Embryonic facial prominence (tissue), 1 donor: ENCODE data around the gene AJAP1.

Experiments
- DNase-seq: peaks from one replicate; pipeline ENCODE4 v3.0.0-alpha.2; 2016; ENCODE audit errors: extremely low spot score

The AJAP1 gene

DNA sequence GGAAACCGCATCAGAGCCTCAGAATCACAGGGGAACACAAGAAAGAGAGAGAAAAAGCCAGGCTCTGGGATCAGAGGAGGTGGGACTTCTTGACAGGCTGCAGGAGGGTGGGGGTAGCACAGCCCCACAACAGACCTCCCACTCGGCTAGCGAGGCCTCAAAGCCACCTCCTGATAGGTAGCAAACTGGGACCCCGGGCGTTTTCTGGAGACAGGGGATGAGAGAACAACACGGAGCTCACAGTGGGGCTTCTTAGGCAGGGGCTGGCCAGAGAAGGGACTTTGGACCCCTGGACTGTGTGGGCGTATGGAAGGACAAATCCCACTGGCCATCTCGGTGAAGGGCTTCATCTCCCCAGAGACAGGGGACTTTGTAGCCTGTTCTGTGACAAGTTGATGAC, 116.3 kb downstream of the AJAP1 start:
- no peak for DNase-seq

- DNase-seq, result no peak
These were observed 116.9 kb downstream of the AJAP1 start for GRCh38 chr1:4771267-4771666.

GRCh38 chr1:4771721-4772120, 117.3 kb downstream of the AJAP1 start:
- no peak for DNase-seq

DNA sequence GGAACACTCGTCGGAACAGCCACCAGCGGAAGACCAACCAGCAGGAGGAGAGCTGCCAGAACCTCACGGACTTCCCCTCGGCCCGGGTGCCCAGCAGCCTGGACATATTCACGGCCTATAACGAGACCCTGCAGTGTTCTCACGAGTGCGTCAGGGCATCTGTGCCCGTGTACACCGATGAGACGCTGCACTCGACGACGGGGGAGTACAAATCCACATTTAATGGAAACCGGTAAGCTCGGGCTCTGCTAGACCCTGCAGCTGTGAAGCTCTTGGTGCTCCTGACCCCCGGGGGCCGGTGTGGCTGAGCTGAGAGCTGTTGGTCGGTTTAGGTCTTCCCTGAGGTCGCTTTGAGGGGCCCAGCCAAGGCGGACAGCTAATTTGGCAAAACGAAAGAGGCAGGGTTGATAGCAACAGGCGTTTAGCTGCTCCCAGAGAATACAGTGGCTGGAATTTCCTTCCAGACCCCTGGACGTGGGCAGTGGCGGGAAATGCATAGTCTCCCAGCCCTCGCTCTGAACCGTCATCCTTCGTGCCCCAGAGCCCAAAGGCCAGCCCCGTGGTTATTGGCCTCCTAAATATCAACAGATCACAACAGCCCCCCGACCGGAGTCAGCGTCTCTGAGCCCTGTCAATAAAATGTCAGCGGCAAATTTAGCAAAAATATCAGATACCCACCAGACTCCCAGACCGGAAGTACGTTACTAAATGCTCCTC, 118.0 kb downstream of the AJAP1 start:
- DNase-seq, result no peak

DNA sequence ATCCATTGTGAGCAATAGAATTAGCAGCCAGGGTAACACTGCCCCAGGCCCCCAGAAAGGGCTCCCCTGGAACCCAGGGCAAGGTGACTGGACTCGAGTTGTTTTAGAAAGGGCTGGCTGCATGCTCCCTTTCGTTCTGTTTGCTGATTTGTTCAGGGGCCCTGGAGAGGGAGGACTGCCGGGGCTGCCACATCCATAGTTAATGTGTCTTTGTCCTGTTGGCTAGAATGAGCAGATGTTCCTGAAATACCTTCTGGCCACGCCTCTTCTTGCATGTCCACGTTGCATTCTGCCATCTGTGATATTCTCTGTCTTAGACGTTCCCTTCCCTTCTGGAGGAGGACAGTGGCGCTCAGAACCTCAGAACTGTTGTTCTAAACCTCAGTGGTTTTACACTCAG, 118.8 kb downstream of the AJAP1 start:
- no peak for DNase-seq

- no peak for DNase-seq
These were observed 121.1 kb downstream of the AJAP1 start for GRCh38 chr1:4775506-4775905.

DNA sequence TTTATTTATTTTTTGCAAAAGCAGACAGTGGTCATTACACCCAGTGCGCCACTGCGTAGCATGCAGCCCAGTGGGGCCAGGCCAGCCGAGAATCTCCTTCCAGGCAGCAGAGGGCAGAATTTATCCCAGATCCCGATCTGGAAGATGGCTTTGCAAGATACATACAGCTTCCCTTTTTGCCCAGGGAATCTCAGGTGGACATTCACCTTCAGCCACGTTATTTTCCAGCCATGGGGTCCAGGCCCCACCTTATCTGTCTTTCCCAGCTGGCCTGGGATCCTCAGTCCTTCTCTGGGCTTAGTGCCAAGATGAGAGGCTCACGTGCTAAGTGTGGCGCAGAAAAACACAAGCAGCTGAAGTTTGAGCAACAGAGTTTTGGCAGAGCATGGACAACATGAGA, 123.6 kb downstream of the AJAP1 start:
- no peak for DNase-seq

- no peak for DNase-seq
These were observed 127.2 kb downstream of the AJAP1 start for GRCh38 chr1:4781646-4782045.

GRCh38 chr1:4784761-4785160, 130.4 kb downstream of the AJAP1 start:
- no peak for DNase-seq

- no peak for DNase-seq
These were observed 131.6 kb downstream of the AJAP1 start for GRCh38 chr1:4786055-4786454.

GRCh38 chr1:4787551-4787950, 133.1 kb downstream of the AJAP1 start:
- DNase-seq, result no peak

DNA sequence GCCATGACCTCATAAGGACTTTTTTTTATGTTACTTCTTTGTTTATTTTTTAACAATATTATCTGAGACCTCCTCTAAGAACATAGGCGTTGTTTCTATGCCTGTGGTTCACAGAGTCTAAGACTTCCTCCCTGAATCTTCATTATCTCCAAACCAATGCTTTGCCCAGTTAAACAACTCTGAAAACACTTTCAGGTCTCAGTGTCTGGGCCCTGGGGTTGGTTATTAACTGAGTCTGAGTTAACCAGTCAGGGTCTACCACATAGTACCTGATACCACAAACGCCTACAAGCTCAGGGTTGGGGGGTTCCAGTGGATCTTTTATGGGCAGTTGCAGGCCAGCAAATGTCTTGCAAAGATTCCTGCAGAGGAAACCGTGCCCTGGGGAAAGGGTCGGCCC, 138.2 kb downstream of the AJAP1 start:
- DNase-seq, result no peak

GRCh38 chr1:4794020-4794780, 139.8 kb downstream of the AJAP1 start:
- DNase-seq, result no peak

DNA sequence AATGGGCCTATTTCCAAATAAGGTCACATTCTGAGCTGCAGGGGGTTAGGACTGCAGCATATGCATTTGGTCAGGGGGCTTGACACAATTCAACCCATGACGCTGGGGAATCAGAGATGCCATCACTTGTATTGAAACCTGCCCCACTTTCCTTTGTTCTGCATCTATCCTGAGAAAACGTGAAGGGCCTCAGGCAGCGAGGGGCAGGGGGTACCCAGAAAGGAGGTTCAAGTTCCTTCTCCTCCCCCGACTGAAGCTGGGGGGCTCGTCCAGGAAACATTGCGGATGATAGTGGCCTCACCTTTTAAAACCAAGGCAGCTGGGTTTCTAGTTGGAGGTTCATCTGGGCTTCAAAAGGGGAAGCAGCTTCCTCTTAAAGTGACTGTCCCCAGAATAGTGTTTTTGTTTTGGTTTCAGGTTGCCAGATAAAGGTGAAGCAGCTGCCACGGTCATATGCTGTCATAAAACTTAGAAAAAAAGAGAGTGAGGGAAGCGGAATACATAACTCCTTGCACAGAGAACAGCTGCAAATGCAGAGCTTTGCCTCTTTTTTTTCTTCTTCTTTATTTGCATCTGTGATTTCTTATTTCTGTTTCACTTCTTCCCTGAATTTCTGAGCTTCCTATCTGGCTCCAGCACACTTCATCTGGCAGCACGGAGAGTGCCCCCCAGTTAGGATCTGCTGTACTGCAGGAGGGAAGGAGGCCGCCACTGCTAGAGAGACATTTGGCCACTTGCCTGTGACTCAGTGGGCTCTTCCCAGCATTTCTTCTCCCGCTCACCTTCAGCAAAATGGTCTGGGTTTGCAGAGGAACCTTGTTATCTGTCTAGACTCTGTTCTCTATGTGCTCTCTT, 142.0 kb downstream of the AJAP1 start:
- no peak for DNase-seq

DNA sequence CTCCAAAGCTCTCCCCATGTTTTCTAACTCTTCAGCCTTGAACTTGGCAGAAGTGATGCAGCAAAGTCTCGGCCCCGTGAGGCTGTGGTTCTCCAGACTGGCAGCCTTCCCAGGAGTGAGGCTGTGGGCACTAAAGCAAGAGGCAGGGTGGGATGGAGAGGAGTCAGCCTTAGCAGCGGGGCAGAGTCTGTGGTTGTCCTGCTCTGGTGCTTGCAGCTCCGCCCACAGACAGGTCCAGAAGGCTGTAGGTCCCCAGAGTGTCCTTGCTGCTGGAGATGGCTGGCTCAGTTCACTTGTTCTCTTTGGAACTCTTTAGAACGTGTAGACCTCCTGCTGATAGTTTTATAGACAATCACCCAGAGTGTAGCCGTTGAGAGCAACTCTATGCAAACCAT, 142.6 kb downstream of the AJAP1 start:
- no peak for DNase-seq

DNA sequence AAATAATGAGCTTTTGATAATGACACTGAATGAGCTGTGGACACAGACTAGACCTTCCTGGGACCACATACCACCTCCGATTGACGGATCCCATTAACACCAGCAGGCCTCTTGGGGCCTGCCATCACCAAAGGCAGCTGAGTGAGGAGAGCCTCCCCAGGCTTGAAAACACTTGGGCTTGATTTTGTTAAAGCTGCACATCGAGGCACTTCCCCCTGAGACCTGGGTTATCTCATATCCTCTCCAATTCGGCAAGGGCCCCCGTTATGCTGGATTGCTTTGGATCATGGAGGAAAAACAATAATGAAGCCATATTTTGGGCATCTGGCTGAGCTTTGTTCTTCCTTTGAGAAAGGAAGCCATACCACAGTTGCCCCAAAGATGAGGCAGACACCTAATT, 143.0 kb downstream of the AJAP1 start:
- DNase-seq, result no peak

DNA sequence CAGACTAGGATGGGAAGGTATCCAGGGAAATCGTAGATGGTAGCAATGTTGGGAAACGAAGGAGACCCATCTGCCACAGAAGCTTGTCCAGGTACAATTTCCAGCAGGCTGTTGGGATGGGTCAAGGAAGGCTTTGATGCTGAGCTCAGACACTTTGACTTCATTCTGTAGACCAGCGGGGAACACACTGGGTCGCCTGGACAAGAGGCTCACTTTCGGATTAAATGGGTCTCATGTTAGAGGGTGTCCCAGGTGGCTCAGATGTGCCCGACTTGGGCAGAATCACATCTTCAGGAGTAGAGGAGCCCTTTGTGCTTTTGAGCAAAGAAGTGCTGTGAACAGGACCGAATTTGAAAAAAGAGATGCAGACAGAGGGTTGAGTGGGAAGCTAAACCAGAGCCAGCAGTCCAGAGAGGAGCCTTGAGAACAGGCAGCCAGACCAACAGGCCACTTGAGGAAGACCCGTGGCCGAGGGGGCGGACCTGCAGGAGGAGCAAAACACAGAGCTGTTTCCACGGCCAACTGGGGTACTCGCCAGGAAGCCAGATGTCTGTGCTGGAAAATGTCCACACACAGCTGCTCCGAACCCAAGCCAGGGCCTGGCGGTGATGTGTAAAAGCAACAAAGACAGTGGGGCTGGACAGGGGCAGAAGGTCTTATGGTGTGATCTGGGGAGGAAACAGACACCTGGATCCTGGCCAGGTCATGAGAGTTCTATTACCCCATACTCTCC, 146.9 kb downstream of the AJAP1 start:
- DNase-seq, result no peak

- no peak for DNase-seq
These were observed 147.6 kb downstream of the AJAP1 start for GRCh38 chr1:4802024-4802423.

DNA sequence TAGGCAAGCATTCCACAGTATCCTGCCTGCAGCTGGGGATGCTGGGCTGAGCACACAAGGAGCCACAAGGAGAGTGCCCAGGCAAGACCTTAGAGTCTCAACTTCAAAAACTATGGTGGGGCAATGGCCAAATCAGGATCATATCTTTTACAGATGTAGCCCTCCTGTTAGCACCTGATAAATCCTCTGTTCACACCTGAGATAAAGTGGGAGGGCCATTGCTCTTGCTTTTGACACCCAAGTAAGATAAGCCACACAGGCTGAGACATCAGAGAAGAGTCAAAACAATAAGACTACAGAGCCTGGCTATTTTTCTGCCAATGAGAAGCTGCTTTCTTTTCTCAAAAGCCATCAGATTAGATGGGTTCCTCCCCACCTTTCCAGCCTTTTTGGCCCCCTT, 148.9 kb downstream of the AJAP1 start:
- no peak for DNase-seq

DNA sequence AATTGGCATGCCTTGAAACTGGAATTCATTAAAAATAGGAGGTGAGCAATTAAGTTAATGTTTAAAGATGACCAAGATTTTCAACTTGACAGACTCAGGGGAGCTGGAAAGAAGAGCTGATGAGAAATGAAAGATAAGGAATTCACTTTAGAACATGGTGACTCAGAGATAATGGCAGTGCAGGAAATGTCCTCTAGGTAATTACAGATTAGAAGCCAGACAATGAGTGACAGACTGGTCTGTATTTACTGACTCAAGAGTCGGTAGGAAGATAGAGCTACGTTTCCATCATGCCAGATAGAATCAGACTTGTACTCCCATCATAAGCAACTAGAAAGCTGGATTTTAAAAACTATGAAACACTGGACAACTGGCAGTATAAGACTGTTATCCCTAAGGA, 151.6 kb downstream of the AJAP1 start:
- DNase-seq, result no peak

GRCh38 chr1:4820543-4820942, 166.1 kb downstream of the AJAP1 start:
- no peak for DNase-seq
